GM12865 (cell line): Measurements from ENCODE around the gene FALEC.

Source experiments
- DNase-seq: peaks from one replicate; pipeline ENCODE4 v3.0.0; 2010; ENCODE audit warnings: low read depth
- H3K4me3 ChIP-seq: 2 replicates; pipeline ENCODE4 v1.5.1; 2011; ENCODE audit warnings: mild to moderate bottlenecking, low read depth, low read length, control low read depth
- TF ChIP-seq, protein P1 (sequence below): IDR thresholded peaks from 2 replicates; pipeline ENCODE4 v1.5.1; 2011; ENCODE audit warnings: low read length, control low read depth, low read depth, inconsistent platforms; ENCODE audit not compliant: insufficient read depth; ENCODE audit errors: missing control alignments

FALEC gene

GRCh38 chr1:150530491-150531159 lies 15.1 kb downstream of the FALEC start:
- no peak overlapping the region for H3K4me3 ChIP-seq
- TF ChIP-seq, protein P1, sequence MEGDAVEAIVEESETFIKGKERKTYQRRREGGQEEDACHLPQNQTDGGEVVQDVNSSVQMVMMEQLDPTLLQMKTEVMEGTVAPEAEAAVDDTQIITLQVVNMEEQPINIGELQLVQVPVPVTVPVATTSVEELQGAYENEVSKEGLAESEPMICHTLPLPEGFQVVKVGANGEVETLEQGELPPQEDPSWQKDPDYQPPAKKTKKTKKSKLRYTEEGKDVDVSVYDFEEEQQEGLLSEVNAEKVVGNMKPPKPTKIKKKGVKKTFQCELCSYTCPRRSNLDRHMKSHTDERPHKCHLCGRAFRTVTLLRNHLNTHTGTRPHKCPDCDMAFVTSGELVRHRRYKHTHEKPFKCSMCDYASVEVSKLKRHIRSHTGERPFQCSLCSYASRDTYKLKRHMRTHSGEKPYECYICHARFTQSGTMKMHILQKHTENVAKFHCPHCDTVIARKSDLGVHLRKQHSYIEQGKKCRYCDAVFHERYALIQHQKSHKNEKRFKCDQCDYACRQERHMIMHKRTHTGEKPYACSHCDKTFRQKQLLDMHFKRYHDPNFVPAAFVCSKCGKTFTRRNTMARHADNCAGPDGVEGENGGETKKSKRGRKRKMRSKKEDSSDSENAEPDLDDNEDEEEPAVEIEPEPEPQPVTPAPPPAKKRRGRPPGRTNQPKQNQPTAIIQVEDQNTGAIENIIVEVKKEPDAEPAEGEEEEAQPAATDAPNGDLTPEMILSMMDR = no peak
- DNase-seq = no peak

DNA sequence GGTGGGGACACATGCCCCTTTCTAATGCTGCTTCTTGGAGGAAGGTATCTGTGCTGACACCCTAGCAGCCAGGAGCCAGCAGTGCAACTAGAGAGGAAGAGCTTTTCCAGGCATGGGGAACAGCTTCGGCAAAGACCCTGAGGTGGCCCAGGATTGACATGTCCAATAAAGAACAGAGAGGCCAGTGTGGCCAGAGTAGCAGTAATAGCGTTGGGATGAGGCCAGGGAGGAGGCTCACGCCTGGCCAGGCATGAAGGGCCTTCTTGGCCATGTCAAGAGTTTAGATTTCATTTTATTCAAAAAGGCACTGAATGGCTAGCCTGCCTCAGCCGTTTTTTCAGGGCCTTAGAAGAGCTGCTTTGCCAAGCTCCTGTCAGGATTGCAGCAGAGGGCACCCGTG lies 17.3 kb downstream of the FALEC start:
- DNase-seq = no peak
- H3K4me3 ChIP-seq = no peak overlapping the region
- TF ChIP-seq, protein P1 = no peak

DNA sequence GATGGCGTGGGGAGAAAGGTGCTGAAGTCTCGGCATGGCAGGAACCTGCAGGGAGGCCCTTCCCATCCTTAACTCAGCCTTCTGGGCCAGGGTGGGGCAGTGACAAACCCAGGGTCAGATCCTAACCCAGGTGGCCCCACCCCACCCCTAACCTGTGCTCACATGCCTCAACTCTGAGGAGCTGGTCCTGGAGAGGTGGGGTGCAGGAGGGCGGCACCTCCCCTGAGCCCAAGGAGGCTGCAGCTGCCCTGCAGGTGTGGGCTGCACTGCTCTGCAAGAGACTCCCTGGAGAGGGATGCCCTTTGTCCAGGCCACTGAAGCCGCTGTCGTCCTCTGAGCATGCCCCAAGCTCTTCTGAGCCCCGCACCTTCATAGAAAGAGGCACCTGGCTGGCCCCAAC lies 18.4 kb downstream of the FALEC start:
- TF ChIP-seq, protein P1 = no peak
- no peak for DNase-seq
- no peak overlapping the region for H3K4me3 ChIP-seq

- no peak overlapping the region for H3K4me3 ChIP-seq
- TF ChIP-seq, protein P1 = no peak
- DNase-seq = no peak
These were observed 20.1 kb downstream of the FALEC start for GRCh38 chr1:150535511-150536287.

- H3K4me3 ChIP-seq = no peak overlapping the region
- TF ChIP-seq, protein P1 = no peak
- no peak for DNase-seq
These were observed 21.5 kb downstream of the FALEC start for GRCh38 chr1:150536836-150537731.

GRCh38 chr1:150537732-150538684 lies 22.5 kb downstream of the FALEC start:
- TF ChIP-seq, protein P1 = no peak
- no peak overlapping the region for H3K4me3 ChIP-seq
- DNase-seq = no peak
